CD8-positive, alpha-beta memory T cell (primary cell): ENCODE data around the gene IWS1. TPM values are rescaled to one million over a fixed set of nuclear protein-coding genes. Genes with fewer than 3 reads are reported as not detected.

ENCODE experiments used
- CTCF ChIA-PET: fragments of 350-600 bp; sonication (Branson Sonifier 250); formaldehyde crosslinking; loops from one replicate; lab custom pipeline; 2021; ENCODE audit warnings: antibody characterized with exemption; lab: Charles Lee
- POLR2A ChIA-PET: fragments of 350-600 bp; sonication (Branson Sonifier 250); formaldehyde crosslinking; loops from one replicate; lab custom pipeline; 2021; ENCODE audit warnings: antibody characterized with exemption; lab: Charles Lee
- DNase-seq, 5 donors: peaks; one replicate each; pipeline versions ENCODE4 v3.0.0 to v3.0.0-alpha.2; 2020 to 2022; ENCODE audit warnings: mixed read lengths in 1 of 5
- H3K27ac ChIP-seq: one replicate; pipeline ENCODE4 v1.7.0; 2013; ENCODE audit warnings: low read depth, mild to moderate bottlenecking, low read length, moderate library complexity
- H3K27me3 ChIP-seq: 2 replicates; pipeline ENCODE4 v1.7.0; 2013; ENCODE audit warnings: low read length, mild to moderate bottlenecking; ENCODE audit not compliant: insufficient read depth, poor library complexity, severe bottlenecking
- H3K36me3 ChIP-seq: 2 replicates; pipeline ENCODE4 v1.7.0; 2013; ENCODE audit warnings: mild to moderate bottlenecking, low read length, moderate library complexity; ENCODE audit not compliant: insufficient read depth
- H3K4me1 ChIP-seq: 2 replicates; pipeline ENCODE4 v1.7.0; 2013; ENCODE audit warnings: mild to moderate bottlenecking, low read length, moderate library complexity; ENCODE audit not compliant: insufficient read depth
- H3K4me3 ChIP-seq: 2 replicates; pipeline ENCODE4 v1.7.0; 2013; ENCODE audit warnings: mild to moderate bottlenecking, low read length
- H3K9me3 ChIP-seq: 2 replicates; pipeline ENCODE4 v1.7.0; 2013; ENCODE audit warnings: mild to moderate bottlenecking, low read length
- H3K27ac Mint-ChIP-seq, 8 donors: one replicate each; pipeline ENCODE4 v1.8.0; 2020 to 2021; ENCODE audit warnings: mixed read lengths in 8 of 8, mild to moderate bottlenecking in 6 of 8, inconsistent platforms in 3 of 8, moderate library complexity in 3 of 8
- H3K27me3 Mint-ChIP-seq, 2 donors: one replicate each; pipeline ENCODE4 v1.8.0; 2020 to 2021; ENCODE audit warnings: mixed read lengths in 2 of 2, mild to moderate bottlenecking in 1 of 2, moderate library complexity in 1 of 2
- H3K36me3 Mint-ChIP-seq, 3 donors: one replicate each; pipeline ENCODE4 v1.8.0; 2020 to 2021; ENCODE audit warnings: mixed read lengths in 3 of 3, inconsistent platforms in 1 of 3, mild to moderate bottlenecking in 1 of 3
- H3K4me1 Mint-ChIP-seq, 3 donors: one replicate each; pipeline ENCODE4 v1.8.0; 2020 to 2021; ENCODE audit warnings: mixed read lengths in 3 of 3, inconsistent platforms in 1 of 3, mild to moderate bottlenecking in 1 of 3
- H3K4me3 Mint-ChIP-seq, 7 donors: one replicate each; pipeline ENCODE4 v1.8.0; 2020 to 2021; ENCODE audit warnings: mixed read lengths in 7 of 7, mild to moderate bottlenecking in 6 of 7, moderate library complexity in 4 of 7, inconsistent platforms in 2 of 7
- H3K9me3 Mint-ChIP-seq, 5 donors: one replicate each; pipeline ENCODE4 v1.8.0; 2020 to 2022; ENCODE audit warnings: mixed read lengths in 5 of 5, mild to moderate bottlenecking in 3 of 5, moderate library complexity in 2 of 5, inconsistent platforms in 1 of 5
- polyA plus RNA-seq: library from polyadenylated mRNA; unstranded; fragments of 300-500 nt; fragmentation: Illumina TruSeq; gene quantifications from one replicate; pipeline ENCODE4 v1.2.3, GENCODE V29; 2021
- total RNA-seq, 2 experiments: library from RNA; stranded (reverse); gene quantifications; one replicate each; pipeline ENCODE4 v1.2.3, GENCODE V29; 2021

Gene IWS1
- total and polyA plus RNA-seq, 3 experiments from 2014 or later, result 33.1 to 53.7 (median 49.9) TPM

DNA sequence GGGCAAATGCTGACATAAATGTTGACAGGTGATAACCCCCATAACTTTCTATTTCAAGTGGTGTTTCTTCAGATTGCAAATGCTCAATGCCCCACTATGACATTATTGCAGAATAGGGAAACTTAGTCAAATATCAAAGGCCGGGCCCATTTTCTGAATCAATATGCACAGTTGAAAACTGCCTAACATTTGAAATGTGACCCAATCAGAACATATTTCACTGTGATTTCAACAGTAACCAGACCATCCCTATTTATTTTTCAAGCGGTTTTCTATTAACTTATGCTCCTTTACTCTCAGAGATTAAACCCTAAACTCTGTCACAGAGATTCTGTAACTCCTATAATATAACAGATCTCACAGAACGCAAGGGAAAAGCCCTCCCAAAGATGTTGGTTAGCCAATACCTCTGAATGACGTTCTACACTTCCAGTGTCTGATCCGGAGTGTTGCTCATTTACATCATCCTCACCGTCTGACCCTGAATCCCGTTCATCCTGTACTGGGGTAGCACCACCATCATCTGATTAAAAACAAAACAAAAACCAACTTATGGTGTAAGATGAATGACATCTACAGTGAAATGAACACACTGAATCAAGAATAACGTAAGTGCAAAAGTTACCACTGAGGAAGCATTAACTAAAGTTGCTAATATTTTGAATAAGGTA is 2.9 kb downstream of the IWS1 start:
- Histone ChIP-seq H3K9me3 (no peaks in the 10 kb centered on the region), H3K4me3 (no peak overlapping the region), H3K27ac (no peak overlapping the region), H3K27me3 (no peaks in the 10 kb centered on the region), H3K4me1 (peaks cover 19% of the 10 kb centered on the region), H3K36me3 (no peaks in the 10 kb centered on the region)
- peaks cover 0 to 55% (median 5%) of the 10 kb centered on the region in 3 donors for H3K36me3 Mint-ChIP-seq
- no peaks in the 10 kb centered on the region for H3K27me3 Mint-ChIP-seq
- ChIA-PET POLR2A (no interaction called here), CTCF (no interaction called here)
- no peaks in the 10 kb centered on the region for H3K9me3 Mint-ChIP-seq
- no peak for DNase-seq
- H3K4me1 Mint-ChIP-seq, result peaks cover 47 to 72% (median 64%) of the 10 kb centered on the region in 3 donors
- peak overlapping the region; percentile 54 to 96 (median 86) for H3K27ac Mint-ChIP-seq
- H3K4me3 Mint-ChIP-seq, result peak overlapping the region; percentile 15 to 80 (median 55)

- peaks cover 10% of the 10 kb centered on the region for H3K4me1 ChIP-seq
- no peak overlapping the region for H3K27ac ChIP-seq
- H3K36me3 ChIP-seq, result peaks cover under 1% of the 10 kb centered on the region
- no peak overlapping the region for H3K4me3 ChIP-seq
- no peaks in the 10 kb centered on the region for H3K27me3 ChIP-seq
- no peaks in the 10 kb centered on the region for H3K27me3 Mint-ChIP-seq
- DNase-seq, result no peak
- H3K27ac Mint-ChIP-seq, result peak overlapping the region in 4 of 8 donors; percentile 7 to 65 (median 28)
- H3K36me3 Mint-ChIP-seq, result peaks cover 0 to 68% (median 17%) of the 10 kb centered on the region in 3 donors
- H3K9me3 ChIP-seq, result no peaks in the 10 kb centered on the region
- H3K9me3 Mint-ChIP-seq, result no peaks in the 10 kb centered on the region
- ChIA-PET CTCF (no interaction called here), POLR2A (no interaction called here)
- peak overlapping the region in 1 of 7 donors; percentile 11 for H3K4me3 Mint-ChIP-seq
- H3K4me1 Mint-ChIP-seq, result peaks cover 53 to 82% (median 72%) of the 10 kb centered on the region in 3 donors
Measured at GRCh38 chr2:127520424-127520823, 5.9 kb downstream of the IWS1 start.

- no peaks in the 10 kb centered on the region for H3K9me3 Mint-ChIP-seq
- no peak for DNase-seq
- H3K36me3 Mint-ChIP-seq, result peaks cover 0 to 80% (median 19%) of the 10 kb centered on the region in 3 donors
Measured at GRCh38 chr2:127517465-127517864, 8.8 kb downstream of the IWS1 start.

GRCh38 chr2:127516041-127516762 is 10.1 kb downstream of the IWS1 start:
- Histone ChIP-seq H3K4me1 (peaks cover 25% of the 10 kb centered on the region), H3K27me3 (no peaks in the 10 kb centered on the region), H3K4me3 (no peak overlapping the region), H3K9me3 (no peaks in the 10 kb centered on the region), H3K27ac (no peak overlapping the region), H3K36me3 (peaks cover 7% of the 10 kb centered on the region)
- CTCF ChIA-PET, result no interaction called here
- peaks cover 0 to 76% (median 19%) of the 10 kb centered on the region in 3 donors for H3K36me3 Mint-ChIP-seq
- no peaks in the 10 kb centered on the region for H3K9me3 Mint-ChIP-seq
- no peaks in the 10 kb centered on the region for H3K27me3 Mint-ChIP-seq
- peak overlapping the region in 1 of 7 donors; percentile 72 for H3K4me3 Mint-ChIP-seq
- H3K27ac Mint-ChIP-seq, result peak overlapping the region in 5 of 8 donors; percentile 7 to 83 (median 53)
- no peak for DNase-seq
- POLR2A ChIA-PET, result no interaction called here
- peaks cover 68 to 88% (median 82%) of the 10 kb centered on the region in 3 donors for H3K4me1 Mint-ChIP-seq

More at GRCh38 chr2:127517465-127517864, 8.8 kb downstream of the IWS1 start:
- Mint-ChIP-seq H3K27ac (peak overlapping the region in 5 of 8 donors; percentile 1 to 62 (median 46)), H3K4me1 (peaks cover 61 to 88% (median 79%) of the 10 kb centered on the region in 3 donors), H3K27me3 (no peaks in the 10 kb centered on the region), H3K4me3 (no peak overlapping the region)
- POLR2A ChIA-PET, result no interaction called here
- CTCF ChIA-PET, result no interaction called here
- no peak overlapping the region for H3K4me3 ChIP-seq
- H3K36me3 ChIP-seq, result peaks cover 7% of the 10 kb centered on the region
- H3K4me1 ChIP-seq, result peaks cover 15% of the 10 kb centered on the region
- H3K27ac ChIP-seq, result no peak overlapping the region
- H3K9me3 ChIP-seq, result no peaks in the 10 kb centered on the region
- H3K27me3 ChIP-seq, result no peaks in the 10 kb centered on the region

DNA sequence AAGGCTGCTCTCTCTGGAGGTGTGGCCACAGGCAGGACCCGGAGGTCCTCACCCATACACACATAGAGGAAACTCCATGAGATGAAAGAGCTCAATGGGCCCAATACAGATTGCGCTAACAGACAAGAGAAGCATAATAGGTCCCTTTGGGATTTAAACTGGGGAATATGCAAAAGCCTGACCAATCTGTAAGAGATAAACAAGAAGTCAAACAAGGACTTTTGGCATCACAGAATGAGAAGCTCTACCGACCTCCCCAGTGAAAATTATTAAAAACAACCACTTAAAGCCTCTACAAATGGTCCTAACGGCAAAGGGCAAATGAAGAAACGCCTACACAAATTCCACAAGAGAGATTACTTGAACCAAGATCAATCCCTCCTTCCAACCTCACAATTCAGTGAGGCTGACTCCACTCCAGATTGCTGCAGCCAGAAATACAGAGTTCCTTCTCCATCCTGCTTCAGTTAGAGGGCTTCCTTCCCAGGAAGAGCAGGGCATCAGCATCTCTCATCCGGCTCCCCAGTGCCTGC is 10.8 kb downstream of the IWS1 start:
- H3K4me3 ChIP-seq, result no peak overlapping the region
- no peaks in the 10 kb centered on the region for H3K9me3 ChIP-seq
- peaks cover 25% of the 10 kb centered on the region for H3K4me1 ChIP-seq
- Mint-ChIP-seq H3K4me3 (no peak overlapping the region), H3K27me3 (no peaks in the 10 kb centered on the region), H3K36me3 (peaks cover 0 to 78% (median 16%) of the 10 kb centered on the region in 3 donors), H3K9me3 (no peaks in the 10 kb centered on the region), H3K4me1 (peaks cover 73 to 91% (median 86%) of the 10 kb centered on the region in 3 donors), H3K27ac (peak overlapping the region in 6 of 8 donors; percentile 9 to 83 (median 53))
- ChIA-PET CTCF (interaction anchor here (2.0 kb wide), 1 partner anchor 11 kb away, joined by 5 read pairs; the partner anchor contains the start of gene IWS1), POLR2A (no interaction called here)
- peaks cover 7% of the 10 kb centered on the region for H3K36me3 ChIP-seq
- no peak overlapping the region for H3K27ac ChIP-seq
- no peak for DNase-seq
- no peaks in the 10 kb centered on the region for H3K27me3 ChIP-seq

- DNase-seq, result no peak
- Mint-ChIP-seq H3K9me3 (no peaks in the 10 kb centered on the region), H3K27ac (peak overlapping the region in 5 of 8 donors; percentile 7 to 85 (median 49)), H3K27me3 (no peaks in the 10 kb centered on the region), H3K4me1 (peaks cover 77 to 92% (median 88%) of the 10 kb centered on the region in 3 donors), H3K36me3 (peaks cover 0 to 74% (median 16%) of the 10 kb centered on the region in 3 donors), H3K4me3 (no peak overlapping the region)
- CTCF ChIA-PET, result interaction anchor here (2.0 kb wide), 1 partner anchor 12 kb away, joined by 5 read pairs; the partner anchor contains the start of gene IWS1
- H3K27ac ChIP-seq, result no peak overlapping the region
- H3K4me3 ChIP-seq, result no peak overlapping the region
- peaks cover 7% of the 10 kb centered on the region for H3K36me3 ChIP-seq
- no peaks in the 10 kb centered on the region for H3K9me3 ChIP-seq
- no peaks in the 10 kb centered on the region for H3K27me3 ChIP-seq
- POLR2A ChIA-PET, result no interaction called here
- H3K4me1 ChIP-seq, result peaks cover 25% of the 10 kb centered on the region
Measured at GRCh38 chr2:127514485-127514884, 11.8 kb downstream of the IWS1 start.

DNA sequence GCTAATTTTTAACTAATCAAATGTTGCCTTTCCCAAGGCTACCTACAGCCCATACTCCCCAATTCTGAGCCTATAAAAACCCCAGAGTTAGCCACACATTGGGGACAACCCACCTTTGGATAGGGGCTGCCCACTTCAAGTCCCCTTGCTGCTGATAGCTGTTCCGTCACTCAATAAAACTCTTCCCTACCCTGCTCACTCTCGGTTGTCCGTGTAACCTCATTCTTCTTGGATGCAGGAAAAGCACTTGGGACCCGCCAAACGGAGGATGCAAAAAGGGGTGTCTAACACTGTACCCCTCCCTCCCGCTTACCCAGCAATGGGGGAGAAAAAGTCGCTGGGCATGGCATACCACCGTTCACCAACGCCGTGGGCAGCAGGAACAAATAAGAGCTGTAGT is 12.2 kb downstream of the IWS1 start:
- H3K4me1 ChIP-seq, result peaks cover 25% of the 10 kb centered on the region
- H3K4me3 ChIP-seq, result no peak overlapping the region
- Mint-ChIP-seq H3K36me3 (peaks cover 0 to 74% (median 16%) of the 10 kb centered on the region in 3 donors), H3K4me1 (peaks cover 81 to 95% (median 91%) of the 10 kb centered on the region in 3 donors), H3K27me3 (no peaks in the 10 kb centered on the region), H3K27ac (peak overlapping the region in 2 of 8 donors; percentile 9 to 63), H3K9me3 (no peaks in the 10 kb centered on the region), H3K4me3 (no peak overlapping the region)
- H3K27me3 ChIP-seq, result no peaks in the 10 kb centered on the region
- peaks cover 7% of the 10 kb centered on the region for H3K36me3 ChIP-seq
- ChIA-PET CTCF (interaction anchor here (2.0 kb wide), 1 partner anchor 12 kb away, joined by 5 read pairs; the partner anchor contains the start of gene IWS1), POLR2A (no interaction called here)
- no peak for DNase-seq
- H3K9me3 ChIP-seq, result no peaks in the 10 kb centered on the region
- no peak overlapping the region for H3K27ac ChIP-seq
